SK-N-SH (cell line): Measurements from ENCODE around the gene BRDT. TPM values are rescaled to one million over a fixed set of nuclear protein-coding genes. Genes with fewer than 3 reads are reported as not detected.

Source experiments
- CTCF ChIA-PET: fragments of 300-600, 350-600 bp; formaldehyde crosslinking; extraction: SDS; loops from one replicate; lab custom pipeline; 2021; lab: Yijun Ruan, JAX
- POLR2A ChIA-PET: fragments of 350-600 bp; sonication (Branson Sonifier 250); formaldehyde crosslinking; extraction: SDS; loops from one replicate; lab custom pipeline; 2020; ENCODE audit warnings: antibody characterized with exemption, inconsistent platforms; lab: Yijun Ruan, JAX
- DNase-seq: peaks from one replicate; pipeline ENCODE4 v3.0.0; 2012
- H2AFZ ChIP-seq: fragments of 200-600 bp; sonication (generic); 2 replicates; pipeline ENCODE4 v1.8.1; 2016; ENCODE audit warnings: antibody characterized with exemption, mild to moderate bottlenecking, low read depth
- H3F3A ChIP-seq: fragments of 200-600 bp; sonication (generic); replicated peaks from 2 replicates; pipeline ENCODE3; 2016; ENCODE audit warnings: antibody characterized with exemption, mild to moderate bottlenecking; ENCODE audit not compliant: insufficient read depth
- H3K27ac ChIP-seq, 2 experiments: fragments of 200-500 bp in 1 of 2; fragments of 200-600 bp in 1 of 2; sonication (Bioruptor generic) in 1 of 2; sonication (generic), shearing (Covaris generic) in 1 of 2; 2 replicates each; pipeline versions ENCODE4 v1.5.1 to v1.6.1; 2014 to 2016; ENCODE audit warnings: low read depth in 2 of 2, inconsistent platforms in 1 of 2, low read length in 1 of 2, mild to moderate bottlenecking in 1 of 2, mixed read lengths in 1 of 2
- H3K27me3 ChIP-seq: fragments of 200-600 bp; sonication (generic), shearing (Covaris generic); 2 replicates; pipeline ENCODE4 v1.6.1; 2016; ENCODE audit warnings: mixed run types; ENCODE audit not compliant: insufficient read depth
- H3K36me3 ChIP-seq, 2 experiments: fragments of 200-500 bp in 1 of 2; fragments of 200-600 bp in 1 of 2; sonication (Bioruptor generic) in 1 of 2; sonication (generic) in 1 of 2; replicated peaks in 1 of 2; 2 replicates each; pipeline versions ENCODE3 to v1.5.1; 2014 to 2016; ENCODE audit warnings: low read length in 1 of 2, mild to moderate bottlenecking in 1 of 2; ENCODE audit not compliant: insufficient read depth in 2 of 2, control insufficient read depth in 1 of 2
- H3K4me1 ChIP-seq, 2 experiments: fragments of 200-500 bp in 1 of 2; fragments of 200-600 bp in 1 of 2; sonication (Bioruptor generic) in 1 of 2; sonication (generic), shearing (Covaris generic) in 1 of 2; 2 replicates each; pipeline versions ENCODE4 v1.5.1 to v1.6.1; 2014 to 2016; ENCODE audit warnings: low read depth in 1 of 2, low read length in 1 of 2, mixed run types in 1 of 2; ENCODE audit not compliant: insufficient read depth in 2 of 2, control insufficient read depth in 1 of 2
- H3K4me2 ChIP-seq: fragments of 200-600 bp; sonication (generic), shearing (Covaris generic); 2 replicates; pipeline ENCODE4 v1.6.1; 2017; ENCODE audit warnings: mixed run types
- H3K4me3 ChIP-seq, 2 experiments: fragments of 200-500 bp in 1 of 2; fragments of 200-600 bp in 1 of 2; sonication (Bioruptor generic) in 1 of 2; sonication (generic), shearing (Covaris generic) in 1 of 2; 2 replicates each; pipeline versions ENCODE4 v1.5.1 to v1.8.1; 2014 to 2016; ENCODE audit warnings: low read depth in 2 of 2, inconsistent platforms in 1 of 2, low read length in 1 of 2, mild to moderate bottlenecking in 1 of 2, mixed read lengths in 1 of 2, moderate library complexity in 1 of 2
- H3K79me2 ChIP-seq: fragments of 200-600 bp; sonication (generic); 2 replicates; pipeline ENCODE4 v1.8.1; 2017; ENCODE audit warnings: mild to moderate bottlenecking; ENCODE audit not compliant: insufficient read depth
- H3K9ac ChIP-seq: fragments of 200-600 bp; sonication (generic); 2 replicates; pipeline ENCODE4 v1.6.1; 2017; ENCODE audit warnings: mixed run types
- H3K9me2 ChIP-seq: fragments of 200-600 bp; sonication (generic); 2 replicates; pipeline ENCODE4 v1.6.1; 2017; ENCODE audit warnings: mixed run types
- H3K9me3 ChIP-seq: fragments of 200-600 bp; sonication (generic); 2 replicates; pipeline ENCODE4 v1.6.1; 2017; ENCODE audit warnings: mixed run types, mild to moderate bottlenecking, moderate library complexity
- H4K20me1 ChIP-seq: fragments of 200-600 bp; sonication (generic); 2 replicates; pipeline ENCODE4 v1.6.1; 2017; ENCODE audit warnings: mild to moderate bottlenecking, mixed run types; ENCODE audit not compliant: insufficient read depth
- ELF1 ChIP-seq: IDR thresholded peaks from 2 replicates; pipeline ENCODE4 v1.4.0; 2012
- EP300 ChIP-seq, 2 experiments: IDR thresholded peaks; 2 replicates each; pipeline versions ENCODE4 v1.4.0 to v1.6.1; 2012; ENCODE audit warnings: borderline replicate concordance in 1 of 2, low read depth in 1 of 2, low read length in 1 of 2
- FOSL2 ChIP-seq: IDR thresholded peaks from 2 replicates; pipeline ENCODE4 v1.4.0; 2012; ENCODE audit warnings: low read depth, mild to moderate bottlenecking, moderate library complexity, borderline replicate concordance
- GABPA ChIP-seq: IDR thresholded peaks from 2 replicates; pipeline ENCODE4 v1.4.0; 2012; ENCODE audit warnings: low read depth, mild to moderate bottlenecking
- JUND ChIP-seq: IDR thresholded peaks from 2 replicates; pipeline ENCODE4 v1.4.0; 2012
- MAX ChIP-seq: IDR thresholded peaks from 2 replicates; pipeline ENCODE4 v1.4.0; 2012; ENCODE audit warnings: low read depth
- NFIC ChIP-seq: IDR thresholded peaks from 2 replicates; pipeline ENCODE4 v1.4.0; 2012; ENCODE audit warnings: borderline replicate concordance
- NRF1 ChIP-seq: IDR thresholded peaks from 2 replicates; pipeline ENCODE4 v1.6.1; 2012; ENCODE audit warnings: low read depth, mild to moderate bottlenecking, low read length
- PBX3 ChIP-seq: IDR thresholded peaks from 2 replicates; pipeline ENCODE4; 2012
- RAD21 ChIP-seq: IDR thresholded peaks from 2 replicates; pipeline ENCODE4 v1.6.1; 2012; ENCODE audit warnings: mild to moderate bottlenecking, low read length
- RCOR1 ChIP-seq: fragments of 150-350 bp; IDR thresholded peaks from 2 replicates; pipeline ENCODE4 v1.6.1; 2017; ENCODE audit warnings: antibody characterized with exemption, low read length
- REST ChIP-seq: IDR thresholded peaks from 2 replicates; pipeline ENCODE4 v1.6.1; 2012; ENCODE audit warnings: mild to moderate bottlenecking, low read depth, low read length, moderate library complexity
- RFX5 ChIP-seq: IDR thresholded peaks from 2 replicates; pipeline ENCODE4 v1.6.1; 2012; ENCODE audit warnings: mild to moderate bottlenecking, improper control_type of control experiment, low read length
- SIN3A ChIP-seq: IDR thresholded peaks from 2 replicates; pipeline ENCODE4 v1.6.1; 2012; ENCODE audit warnings: low read depth, mild to moderate bottlenecking, low read length, moderate library complexity, borderline replicate concordance
- SMC3 ChIP-seq: IDR thresholded peaks from 2 replicates; pipeline ENCODE4 v1.6.1; 2012; ENCODE audit warnings: low read depth, low read length, improper control_type of control experiment
- TEAD4 ChIP-seq: IDR thresholded peaks from 2 replicates; pipeline ENCODE4 v1.4.0; 2012; ENCODE audit warnings: mild to moderate bottlenecking, borderline replicate concordance; ENCODE audit not compliant: insufficient read depth
- WGBS: methylation state at CpG from one replicate; pipeline ENCODE4 v1.1.6; 2017; ENCODE audit warnings: low lambda C conversion rate; 5-methylcytosine and 5-hydroxymethylcytosine counted together
- polyA plus RNA-seq, 3 experiments: library from polyadenylated mRNA; depleted of rRNA; stranded (reverse); fragments of >200 nt; gene quantifications; 2 replicates each; pipeline ENCODE4 v1.2.3, GENCODE V29; 2012

Gene BRDT
- polyA plus RNA-seq, 1 of the 3 experiments (the other 2 are of a cell fraction): not detected

- no peak for TF ChIP-seq RFX5
- TF ChIP-seq REST: no peak
- no peak for TF ChIP-seq RCOR1
- TF ChIP-seq NFIC: no peak
- no peak for TF ChIP-seq PBX3
- TF ChIP-seq SIN3A: no peak
- TF ChIP-seq EP300 (IDR thresholded peaks at IDR 0.05; ENCODE audit: borderline replicate concordance in 1 of 2, low read depth in 1 of 2, low read length in 1 of 2): no peak
- TF ChIP-seq ELF1: no peak
- TF ChIP-seq SMC3: no peak
These were observed 11.6 kb upstream of the BRDT start (continued) for GRCh38 chr1:91937613-91938012.

- POLR2A ChIA-PET: interaction anchor here (0.6 kb wide), 1 partner anchor 27 kb away, joined by 3 read pairs; no protein-coding TSS in a partner anchor
These were observed 8.7 kb upstream of the BRDT start for GRCh38 chr1:91940496-91940895.

More at GRCh38 chr1:91940496-91940895, 8.7 kb upstream of the BRDT start:
- DNase-seq: no peak
- Histone ChIP-seq H4K20me1 (no peaks in the 10 kb centered on the region), H3K4me2 (no peak overlapping the region), H3F3A (no peaks in the 10 kb centered on the region)
- TF ChIP-seq RAD21 (no peak), JUND (no peak), FOSL2 (no peak), GABPA (no peak), NRF1 (no peak), TEAD4 (no peak), PBX3 (no peak), MAX (no peak)
- TF ChIP-seq, all 33 proteins: peak for 0
- Histone ChIP-seq H2AFZ (no peak overlapping the region), H3K9me3 (no peaks in the 10 kb centered on the region), H3K79me2 (no peaks in the 10 kb centered on the region), H3K27ac (no peak overlapping the region), H3K4me3 (no peak overlapping the region), H3K27me3 (no peaks in the 10 kb centered on the region; the same call in 1 of the 2 replicates), H3K36me3 (no peaks in the 10 kb centered on the region), H3K4me1 (no peaks in the 10 kb centered on the region), H3K9me2 (no peaks in the 10 kb centered on the region), H3K9ac (no peak overlapping the region)
- WGBS: 11% methylated on average over 3 of the region's 3 CpGs
- CTCF ChIA-PET: interaction anchor here (0.8 to 0.9 kb wide), 2 partner anchors 57 to 428 kb away, joined by 3 read pairs; no protein-coding TSS in a partner anchor
